DMS53 treated with DMSO at 0.1 percent for 48 hours (cell line): ENCODE results near the gene IL6R.

Source experiments
- DNase-seq: peaks from one replicate; lab custom pipeline; 2025; ENCODE audit not compliant: unreplicated experiment; lab: John Stamatoyannopoulos, UW

The IL6R gene

GRCh38 chr1:154423988-154424326 lies 18.8 kb downstream of the IL6R start:
- DNase-seq = no peak

GRCh38 chr1:154425172-154425571 lies 20.0 kb downstream of the IL6R start:
- no peak for DNase-seq

- DNase-seq = no peak
These were observed 22.3 kb downstream of the IL6R start for GRCh38 chr1:154427173-154428139.

GRCh38 chr1:154429118-154429517 lies 24.0 kb downstream of the IL6R start:
- no peak for DNase-seq

- DNase-seq = no peak
These were observed 24.9 kb downstream of the IL6R start for GRCh38 chr1:154429841-154430611.

GRCh38 chr1:154430903-154431302 lies 25.8 kb downstream of the IL6R start:
- DNase-seq = no peak

GRCh38 chr1:154431586-154432373 lies 26.6 kb downstream of the IL6R start:
- no peak for DNase-seq

- no peak for DNase-seq
These were observed 28.1 kb downstream of the IL6R start for GRCh38 chr1:154433161-154433764.

GRCh38 chr1:154434346-154435085 lies 29.4 kb downstream of the IL6R start:
- no peak for DNase-seq

- no peak for DNase-seq
These were observed 30.6 kb downstream of the IL6R start for GRCh38 chr1:154435599-154436200.

- DNase-seq = no peak
These were observed 31.3 kb downstream of the IL6R start for GRCh38 chr1:154436433-154436832.

GRCh38 chr1:154440036-154440804 lies 35.1 kb downstream of the IL6R start:
- no peak for DNase-seq

GRCh38 chr1:154441241-154441888 lies 36.2 kb downstream of the IL6R start:
- no peak for DNase-seq

- no peak for DNase-seq
These were observed 37.0 kb downstream of the IL6R start for GRCh38 chr1:154442006-154442740.

- no peak for DNase-seq
These were observed 38.3 kb downstream of the IL6R start for GRCh38 chr1:154443274-154444013.

GRCh38 chr1:154445040-154445472 lies 39.9 kb downstream of the IL6R start:
- DNase-seq = no peak

- no peak for DNase-seq
These were observed 41.1 kb downstream of the IL6R start for GRCh38 chr1:154446292-154446691.
